Body of pancreas (tissue), 4 donors: ENCODE results near the gene GUK1. TPM values are rescaled to one million over a fixed set of nuclear protein-coding genes. Genes with fewer than 3 reads are reported as not detected.

Source experiments
- ATAC-seq: fragments of 150-250 bp; one replicate; pipeline ENCODE4 v1.9.1; 2016
- DNase-seq, 4 donors: peaks; one replicate each; pipeline ENCODE4 v3.0.0-alpha.2; 2019
- H3K27ac ChIP-seq, 4 donors: fragments of 200-600 bp; sonication (generic); 1 replicate in 3 of 4; 2 replicates in 1 of 4; pipeline versions ENCODE4 v1.5.1 to v1.6.1; 2016 to 2019; ENCODE audit warnings: mild to moderate bottlenecking in 1 of 4, mixed read lengths in 1 of 4, moderate library complexity in 1 of 4
- H3K27me3 ChIP-seq, 2 donors: fragments of 200-600 bp; sonication (generic); one replicate each; pipeline ENCODE4 v1.6.0; 2016; ENCODE audit warnings: mild to moderate bottlenecking in 1 of 2
- H3K36me3 ChIP-seq, 2 donors: fragments of 200-600 bp; sonication (generic); replicated peaks in 1 of 2; 2 replicates each; pipeline ENCODE4 v1.5.1; 2016; ENCODE audit warnings: low read depth in 2 of 2; ENCODE audit not compliant: insufficient read depth in 1 of 2
- H3K4me1 ChIP-seq: fragments of 200-600 bp; sonication (generic); one replicate; pipeline ENCODE4 v1.6.0; 2016
- H3K4me3 ChIP-seq, 2 donors: fragments of 200-600 bp; sonication (generic); 1 replicate in 1 of 2; 2 replicates in 1 of 2; pipeline ENCODE4 v1.5.1; 2016 to 2019
- H3K9me3 ChIP-seq, 3 donors: fragments of 200-600 bp; sonication (generic); 1 replicate in 2 of 3; 2 replicates in 1 of 3; pipeline ENCODE4 v1.5.1; 2016
- POLR2A ChIP-seq, 3 donors: fragments of 450-650 bp; IDR thresholded peaks; one replicate each; pipeline ENCODE4 v1.6.1; 2016; ENCODE audit warnings: antibody characterized with exemption in 3 of 3, mild to moderate bottlenecking in 2 of 3
- WGBS, 2 donors: methylation state at CpG; one replicate each; pipeline ENCODE4 v1.1.5; 2017; 5-methylcytosine and 5-hydroxymethylcytosine counted together
- intact Hi-C: fragments of 100-400 bp; cut with DNase I; formaldehyde crosslinking; loops from one replicate; pipeline ENCODE4 v1.15.1; 2023
- total RNA-seq, 2 donors: library from RNA; depleted of rRNA; stranded (reverse); fragments of >200 nt; gene quantifications; one replicate each; pipeline ENCODE4 v1.1.0, GENCODE V29; 2016
- TF ChIP-seq, protein P1 (sequence below), 7 experiments: fragments of 450-650 bp in 4 of 7; fragments of 200-600 bp in 3 of 7; sonication (generic) in 3 of 7; IDR thresholded peaks; one replicate each; pipeline ENCODE4 v1.5.1; 2016 to 2019; ENCODE audit warnings: antibody characterized with exemption in 7 of 7

Gene GUK1
- total RNA-seq, 2 donors from 2014 or later: 210 to 216 TPM

DNA sequence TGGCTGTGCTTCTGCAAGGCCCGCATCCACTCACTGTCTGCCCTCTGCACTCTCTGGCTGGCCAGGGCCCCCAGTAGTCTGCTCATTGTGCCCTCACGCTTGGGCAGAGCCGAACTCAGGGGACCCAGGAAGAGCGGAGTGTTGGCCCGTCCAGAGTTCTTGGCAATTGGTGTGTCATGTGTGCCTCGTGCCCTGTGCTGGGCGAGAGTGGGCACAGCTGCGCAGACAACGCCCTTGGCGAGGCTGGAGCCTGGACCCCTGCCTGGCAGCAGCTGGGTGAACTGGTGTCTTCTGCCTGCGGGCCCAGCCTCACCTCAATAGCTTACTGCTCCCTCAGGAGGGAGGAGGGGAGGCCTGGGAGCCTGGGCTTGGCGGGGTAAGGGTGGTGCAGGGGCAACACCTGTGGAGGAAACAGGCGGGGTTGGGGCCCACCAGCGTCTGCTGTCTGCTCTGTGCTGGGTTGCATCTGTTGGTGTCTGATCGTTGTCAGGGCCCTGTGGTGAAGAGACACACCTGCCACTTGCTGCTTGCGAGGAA, 2.1 kb downstream of the GUK1 start:
- Histone ChIP-seq H3K36me3 (peaks cover 0 to 7% of the 10 kb centered on the region in 2 donors), H3K27me3 (no peaks in the 10 kb centered on the region), H3K9me3 (no peaks in the 10 kb centered on the region), H3K27ac (peak overlapping the region in 3 of 4 donors; percentile 96 to 98 (median 98)), H3K4me3 (no peak overlapping the region), H3K4me1 (peaks cover 36% of the 10 kb centered on the region)
- WGBS, 2 donors: 58 to 62% methylated on average over 14 to 15 of the region's 16 CpGs
- peak in 1 of 4 donors; percentile 7 for DNase-seq
- intact Hi-C loops: no loop called here
- ATAC-seq: no peak
- TF ChIP-seq POLR2A (IDR thresholded peaks at IDR 0.05): no peak
- TF ChIP-seq, protein P1, sequence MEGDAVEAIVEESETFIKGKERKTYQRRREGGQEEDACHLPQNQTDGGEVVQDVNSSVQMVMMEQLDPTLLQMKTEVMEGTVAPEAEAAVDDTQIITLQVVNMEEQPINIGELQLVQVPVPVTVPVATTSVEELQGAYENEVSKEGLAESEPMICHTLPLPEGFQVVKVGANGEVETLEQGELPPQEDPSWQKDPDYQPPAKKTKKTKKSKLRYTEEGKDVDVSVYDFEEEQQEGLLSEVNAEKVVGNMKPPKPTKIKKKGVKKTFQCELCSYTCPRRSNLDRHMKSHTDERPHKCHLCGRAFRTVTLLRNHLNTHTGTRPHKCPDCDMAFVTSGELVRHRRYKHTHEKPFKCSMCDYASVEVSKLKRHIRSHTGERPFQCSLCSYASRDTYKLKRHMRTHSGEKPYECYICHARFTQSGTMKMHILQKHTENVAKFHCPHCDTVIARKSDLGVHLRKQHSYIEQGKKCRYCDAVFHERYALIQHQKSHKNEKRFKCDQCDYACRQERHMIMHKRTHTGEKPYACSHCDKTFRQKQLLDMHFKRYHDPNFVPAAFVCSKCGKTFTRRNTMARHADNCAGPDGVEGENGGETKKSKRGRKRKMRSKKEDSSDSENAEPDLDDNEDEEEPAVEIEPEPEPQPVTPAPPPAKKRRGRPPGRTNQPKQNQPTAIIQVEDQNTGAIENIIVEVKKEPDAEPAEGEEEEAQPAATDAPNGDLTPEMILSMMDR (IDR thresholded peaks at IDR 0.05): no peak

DNA sequence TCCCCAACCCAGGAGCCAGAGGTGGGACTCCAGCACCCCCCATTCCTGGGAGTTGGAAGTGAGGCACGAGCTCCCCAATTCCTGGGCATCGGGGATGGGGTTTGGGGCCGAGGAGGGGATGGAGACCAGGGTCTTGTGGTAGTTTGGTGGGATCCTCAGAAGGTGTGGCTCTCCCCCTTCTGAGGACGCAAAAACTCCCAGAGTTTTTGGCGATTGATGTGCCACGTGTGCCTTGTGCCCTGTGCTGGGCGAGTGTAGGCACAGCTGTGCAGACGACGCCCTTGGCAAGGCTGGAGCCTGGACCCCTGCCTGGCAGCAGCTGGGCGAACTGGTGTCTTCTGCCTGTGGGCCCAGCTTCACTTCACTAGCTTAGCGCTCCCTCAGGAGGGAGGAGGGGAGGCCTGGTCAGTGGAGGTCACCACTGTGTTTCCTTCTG, 2.6 kb downstream of the GUK1 start:
- Histone ChIP-seq H3K27ac (no peak overlapping the region), H3K4me1 (peaks cover 36% of the 10 kb centered on the region), H3K36me3 (peaks cover 0 to 9% of the 10 kb centered on the region in 2 donors), H3K4me3 (no peak overlapping the region), H3K27me3 (no peaks in the 10 kb centered on the region), H3K9me3 (no peaks in the 10 kb centered on the region)
- intact Hi-C loops: no loop called here
- 56 to 58% methylated on average over 10 of the region's 11 CpGs for WGBS, 2 donors
- peak in 1 of 4 donors; percentile 20 for DNase-seq
- no peak for ATAC-seq
- TF ChIP-seq, protein P1 (IDR thresholded peaks at IDR 0.05): no peak
- TF ChIP-seq POLR2A (IDR thresholded peaks at IDR 0.05): no peak

DNA sequence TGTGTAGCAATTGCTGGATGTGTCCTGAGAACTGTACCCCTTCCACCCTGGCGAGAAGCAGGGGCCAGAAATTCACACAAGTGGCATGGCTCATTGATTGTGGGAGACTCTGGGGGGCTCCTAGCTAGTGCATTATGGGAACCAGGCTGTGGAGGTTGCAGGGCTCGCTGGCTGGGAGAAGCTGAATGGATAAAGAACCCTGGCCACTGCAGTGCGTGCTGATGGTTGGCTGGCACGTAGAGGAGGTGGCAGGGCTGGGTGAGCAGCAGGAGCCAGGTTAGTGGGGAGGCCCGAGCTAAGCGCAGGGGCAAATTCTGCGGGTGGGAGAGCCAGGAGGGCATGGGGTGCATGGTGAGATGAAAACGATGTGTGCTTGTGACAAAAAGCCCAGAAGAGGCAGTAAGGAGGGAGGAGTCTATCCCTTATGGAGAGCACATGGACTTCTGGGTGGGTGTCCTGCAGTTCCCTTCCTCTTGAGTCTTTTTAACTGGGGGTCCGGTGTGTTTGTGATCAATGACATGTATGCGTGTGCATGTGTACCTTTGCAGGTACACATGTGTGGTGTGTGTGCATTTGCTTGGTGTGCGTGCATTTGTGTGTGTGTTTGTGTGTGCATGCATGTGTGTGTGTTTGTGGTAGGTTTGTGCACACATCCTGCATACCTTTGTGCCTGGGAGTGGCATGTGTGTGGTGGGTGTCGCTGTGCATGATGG, 3.6 kb downstream of the GUK1 start:
- Histone ChIP-seq H3K27me3 (no peaks in the 10 kb centered on the region), H3K4me3 (no peak overlapping the region), H3K9me3 (no peaks in the 10 kb centered on the region), H3K36me3 (peaks cover 0 to 11% of the 10 kb centered on the region in 2 donors), H3K27ac (no peak overlapping the region), H3K4me1 (peaks cover 36% of the 10 kb centered on the region)
- no peak for DNase-seq
- no peak for TF ChIP-seq POLR2A (IDR thresholded peaks at IDR 0.05)
- TF ChIP-seq, protein P1 (IDR thresholded peaks at IDR 0.05): no peak
- intact Hi-C loops: no loop called here
- WGBS, 2 donors: 85 to 86% methylated on average over 12 of the region's 12 CpGs
- ATAC-seq: no peak

DNA sequence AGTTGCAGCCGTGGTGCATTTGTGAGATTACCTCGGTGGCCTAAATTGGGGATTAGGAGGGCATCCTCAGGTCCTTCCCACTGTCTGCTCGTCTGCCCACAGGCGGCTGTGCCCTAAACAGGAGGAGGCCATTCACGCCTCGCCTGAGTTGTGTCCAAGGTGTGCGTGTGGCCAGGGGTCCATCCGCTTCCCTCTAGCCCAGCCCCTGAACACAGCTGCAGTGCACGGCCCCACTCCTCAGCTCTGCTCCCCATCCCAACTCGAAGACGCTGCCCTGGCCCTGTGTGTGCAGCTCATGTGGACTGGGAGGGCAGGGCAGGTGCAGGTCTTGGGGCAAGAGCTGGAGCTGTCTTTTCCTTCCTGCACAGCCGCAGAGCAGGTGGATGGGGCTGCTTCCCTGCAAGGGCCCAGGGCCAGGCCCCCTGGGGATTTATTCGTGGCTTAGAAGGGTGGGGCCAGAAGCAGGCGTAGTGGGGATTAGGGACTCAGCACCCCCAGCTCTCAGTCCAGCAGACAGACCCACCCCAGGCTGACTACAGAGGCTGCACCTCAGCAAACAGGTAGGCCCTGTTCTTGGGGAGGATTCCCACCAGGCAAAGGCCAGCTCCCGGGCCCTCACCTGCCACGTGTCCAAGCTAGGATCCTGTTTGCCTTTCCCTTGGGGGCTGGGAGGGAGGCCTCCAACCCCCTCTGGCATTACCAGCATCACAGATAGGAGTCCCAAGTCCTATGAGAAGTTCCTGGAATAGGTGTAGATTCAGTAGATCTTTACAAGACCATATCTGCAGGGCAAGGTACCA, 4.3 kb downstream of the GUK1 start:
- Histone ChIP-seq H3K9me3 (no peaks in the 10 kb centered on the region), H3K36me3 (peaks cover 0 to 14% of the 10 kb centered on the region in 2 donors), H3K27me3 (no peaks in the 10 kb centered on the region), H3K4me1 (peaks cover 36% of the 10 kb centered on the region), H3K4me3 (no peak overlapping the region), H3K27ac (no peak overlapping the region)
- 81 to 82% methylated on average over 13 to 16 of the region's 16 CpGs for WGBS, 2 donors
- no peak for DNase-seq
- ATAC-seq: no peak
- TF ChIP-seq, protein P1 (IDR thresholded peaks at IDR 0.05): no peak
- no peak for TF ChIP-seq POLR2A (IDR thresholded peaks at IDR 0.05)
- intact Hi-C loops: no loop called here
